Measurements from ENCODE around the gene SMAD9.

SMAD9 gene

GRCh38 chr13:36857253-36857652 lies 62.8 kb downstream of the SMAD9 start:
- no peak for DNase-seq
- no peaks in the 10 kb centered on the region for H3K79me2 ChIP-seq (ENCODE audit: low read length)
- H3K27me3 ChIP-seq (replicated peaks; ENCODE audit: insufficient read depth, low read length) = no peaks in the 10 kb centered on the region
- H4K20me1 ChIP-seq (ENCODE audit: insufficient read depth, low read length) = no peaks in the 10 kb centered on the region
- no peak overlapping the region for H3K27ac ChIP-seq (ENCODE audit: low read length)
- H3K4me1 ChIP-seq (ENCODE audit: low read length) = no peaks in the 10 kb centered on the region
- no peak overlapping the region for H2AFZ ChIP-seq (ENCODE audit: low read length)
- no peaks in the 10 kb centered on the region for H3K36me3 ChIP-seq (replicated peaks; ENCODE audit: insufficient read depth, low read length)
- H3K9me2 ChIP-seq (replicated peaks; ENCODE audit: insufficient read depth, low read length) = no peaks in the 10 kb centered on the region
- H3F3A ChIP-seq (ENCODE audit: insufficient read depth, low read length) = no peaks in the 10 kb centered on the region
- H3K9ac ChIP-seq (ENCODE audit: low read length) = no peak overlapping the region
- H3K9me3 ChIP-seq (replicated peaks; ENCODE audit: insufficient read depth, low read length) = no peaks in the 10 kb centered on the region
- no peak overlapping the region for H3K4me3 ChIP-seq (ENCODE audit: low read length)
- TF ChIP-seq EZH2phosphoT487 (IDR thresholded peaks at IDR 0.05; ENCODE audit: low read length) (no peak), EZH2 (optimal IDR thresholded peaks at IDR 0.05; ENCODE audit: low read depth, low read length) (no peak)
- TF ChIP-seq, protein P1, sequence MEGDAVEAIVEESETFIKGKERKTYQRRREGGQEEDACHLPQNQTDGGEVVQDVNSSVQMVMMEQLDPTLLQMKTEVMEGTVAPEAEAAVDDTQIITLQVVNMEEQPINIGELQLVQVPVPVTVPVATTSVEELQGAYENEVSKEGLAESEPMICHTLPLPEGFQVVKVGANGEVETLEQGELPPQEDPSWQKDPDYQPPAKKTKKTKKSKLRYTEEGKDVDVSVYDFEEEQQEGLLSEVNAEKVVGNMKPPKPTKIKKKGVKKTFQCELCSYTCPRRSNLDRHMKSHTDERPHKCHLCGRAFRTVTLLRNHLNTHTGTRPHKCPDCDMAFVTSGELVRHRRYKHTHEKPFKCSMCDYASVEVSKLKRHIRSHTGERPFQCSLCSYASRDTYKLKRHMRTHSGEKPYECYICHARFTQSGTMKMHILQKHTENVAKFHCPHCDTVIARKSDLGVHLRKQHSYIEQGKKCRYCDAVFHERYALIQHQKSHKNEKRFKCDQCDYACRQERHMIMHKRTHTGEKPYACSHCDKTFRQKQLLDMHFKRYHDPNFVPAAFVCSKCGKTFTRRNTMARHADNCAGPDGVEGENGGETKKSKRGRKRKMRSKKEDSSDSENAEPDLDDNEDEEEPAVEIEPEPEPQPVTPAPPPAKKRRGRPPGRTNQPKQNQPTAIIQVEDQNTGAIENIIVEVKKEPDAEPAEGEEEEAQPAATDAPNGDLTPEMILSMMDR (IDR thresholded peaks at IDR 0.05; ENCODE audit: low read length) = no peak
- no peak overlapping the region for H3K4me2 ChIP-seq (ENCODE audit: low read depth, low read length)

GRCh38 chr13:36850790-36851438 lies 69.1 kb downstream of the SMAD9 start:
- Histone ChIP-seq H3K4me3 (ENCODE audit: low read length) (no peak overlapping the region), H3K4me1 (ENCODE audit: low read length) (no peaks in the 10 kb centered on the region), H3K9ac (ENCODE audit: low read length) (no peak overlapping the region), H3K27me3 (replicated peaks; ENCODE audit: insufficient read depth, low read length) (no peaks in the 10 kb centered on the region), H3K36me3 (replicated peaks; ENCODE audit: insufficient read depth, low read length) (no peaks in the 10 kb centered on the region), H3F3A (ENCODE audit: insufficient read depth, low read length) (no peaks in the 10 kb centered on the region), H3K9me2 (replicated peaks; ENCODE audit: insufficient read depth, low read length) (no peaks in the 10 kb centered on the region), H3K27ac (ENCODE audit: low read length) (no peak overlapping the region), H3K79me2 (ENCODE audit: low read length) (no peaks in the 10 kb centered on the region), H2AFZ (ENCODE audit: low read length) (no peak overlapping the region), H3K4me2 (ENCODE audit: low read depth, low read length) (no peak overlapping the region), H4K20me1 (ENCODE audit: insufficient read depth, low read length) (no peaks in the 10 kb centered on the region), H3K9me3 (replicated peaks; ENCODE audit: insufficient read depth, low read length) (no peaks in the 10 kb centered on the region)
- DNase-seq = no peak
- TF ChIP-seq, protein P1 (IDR thresholded peaks at IDR 0.05; ENCODE audit: low read length) = no peak
- TF ChIP-seq EZH2phosphoT487 (IDR thresholded peaks at IDR 0.05; ENCODE audit: low read length) (no peak), EZH2 (optimal IDR thresholded peaks at IDR 0.05; ENCODE audit: low read depth, low read length) (no peak)

DNA sequence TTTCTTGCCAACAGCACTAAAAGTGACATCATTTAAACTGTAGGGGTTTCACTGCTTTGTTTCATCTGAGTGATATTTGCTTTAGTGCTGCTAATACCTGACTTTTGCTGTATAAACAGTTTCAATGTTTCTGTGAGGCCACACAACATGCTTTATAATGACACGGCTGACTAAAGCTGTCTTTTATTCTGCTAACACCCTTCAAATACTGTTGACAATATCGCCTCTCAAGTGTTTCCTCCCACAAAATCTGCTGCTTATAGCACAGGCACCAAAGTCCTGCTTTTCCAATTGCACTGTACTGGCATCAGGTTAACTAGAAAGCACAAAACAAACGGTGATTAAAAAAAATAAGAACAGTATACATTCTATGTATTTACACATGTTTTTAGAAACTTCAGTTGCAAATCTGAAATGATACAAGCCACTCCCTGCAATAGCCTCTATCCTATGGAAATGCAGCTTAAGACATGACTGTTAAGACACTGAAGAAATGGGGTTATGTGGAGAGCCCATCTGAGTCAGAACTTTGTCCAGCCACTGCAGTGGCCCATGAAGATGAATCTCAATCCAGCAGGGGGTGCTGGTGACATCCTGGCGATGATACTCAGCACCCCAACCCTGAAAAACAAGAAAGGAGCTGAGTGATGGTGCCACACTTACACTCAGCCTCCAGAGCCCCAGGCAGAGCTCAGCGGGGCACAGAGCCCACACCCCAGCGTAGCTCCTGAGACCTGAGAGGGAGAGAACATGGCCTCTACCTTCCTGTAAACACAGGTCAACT lies 71.6 kb downstream of the SMAD9 start:
- no peak overlapping the region for H3K4me3 ChIP-seq (ENCODE audit: low read length)
- H3F3A ChIP-seq (ENCODE audit: insufficient read depth, low read length) = no peaks in the 10 kb centered on the region
- no peaks in the 10 kb centered on the region for H3K79me2 ChIP-seq (ENCODE audit: low read length)
- no peak overlapping the region for H3K27ac ChIP-seq (ENCODE audit: low read length)
- H3K4me2 ChIP-seq (ENCODE audit: low read depth, low read length) = no peak overlapping the region
- no peak for DNase-seq
- H3K9me3 ChIP-seq (replicated peaks; ENCODE audit: insufficient read depth, low read length) = no peaks in the 10 kb centered on the region
- H4K20me1 ChIP-seq (ENCODE audit: insufficient read depth, low read length) = no peaks in the 10 kb centered on the region
- no peak overlapping the region for H3K9ac ChIP-seq (ENCODE audit: low read length)
- TF ChIP-seq, protein P1 (IDR thresholded peaks at IDR 0.05; ENCODE audit: low read length) = peak; percentile 12; the same call in 1 of the 2 replicates
- no peak for TF ChIP-seq EZH2phosphoT487 (IDR thresholded peaks at IDR 0.05; ENCODE audit: low read length)
- H3K9me2 ChIP-seq (replicated peaks; ENCODE audit: insufficient read depth, low read length) = no peaks in the 10 kb centered on the region
- H3K4me1 ChIP-seq (ENCODE audit: low read length) = no peaks in the 10 kb centered on the region
- H2AFZ ChIP-seq (ENCODE audit: low read length) = no peak overlapping the region
- H3K36me3 ChIP-seq (replicated peaks; ENCODE audit: insufficient read depth, low read length) = no peaks in the 10 kb centered on the region
- H3K27me3 ChIP-seq (replicated peaks; ENCODE audit: insufficient read depth, low read length) = no peaks in the 10 kb centered on the region
